Measurements from ENCODE around the gene CBFA2T3. TPM values are rescaled to one million over a fixed set of nuclear protein-coding genes. Genes with fewer than 3 reads are reported as not detected.

Gene CBFA2T3
- total and polyA plus RNA-seq, 2 of the 8 experiments (the other 6 are each of a cell fraction or from before 2014, with no cell fraction given) = 0.51 to 1.3 TPM

DNA sequence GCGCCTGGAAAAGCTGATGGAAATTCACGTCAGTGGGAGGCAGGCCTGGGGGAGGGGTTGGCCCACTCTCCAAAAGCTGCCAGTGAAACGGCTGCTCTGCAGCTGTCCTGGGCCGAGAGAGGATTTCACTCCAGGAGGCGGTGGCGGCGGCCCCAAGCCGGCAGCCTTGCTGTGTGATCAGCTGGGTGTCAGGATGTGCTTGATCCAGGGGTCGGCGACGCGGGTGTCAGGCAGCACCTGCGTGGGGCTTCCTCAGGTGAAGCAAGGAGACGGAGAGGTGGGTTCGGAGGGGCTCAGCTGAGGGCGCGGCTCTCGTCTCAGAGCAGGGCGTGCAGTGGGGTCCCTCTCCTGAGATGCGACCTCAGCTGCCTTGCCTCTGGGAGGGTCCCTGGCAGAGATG, 7.0 kb downstream of the CBFA2T3 start (continued):
- TF ChIP-seq, protein P1, sequence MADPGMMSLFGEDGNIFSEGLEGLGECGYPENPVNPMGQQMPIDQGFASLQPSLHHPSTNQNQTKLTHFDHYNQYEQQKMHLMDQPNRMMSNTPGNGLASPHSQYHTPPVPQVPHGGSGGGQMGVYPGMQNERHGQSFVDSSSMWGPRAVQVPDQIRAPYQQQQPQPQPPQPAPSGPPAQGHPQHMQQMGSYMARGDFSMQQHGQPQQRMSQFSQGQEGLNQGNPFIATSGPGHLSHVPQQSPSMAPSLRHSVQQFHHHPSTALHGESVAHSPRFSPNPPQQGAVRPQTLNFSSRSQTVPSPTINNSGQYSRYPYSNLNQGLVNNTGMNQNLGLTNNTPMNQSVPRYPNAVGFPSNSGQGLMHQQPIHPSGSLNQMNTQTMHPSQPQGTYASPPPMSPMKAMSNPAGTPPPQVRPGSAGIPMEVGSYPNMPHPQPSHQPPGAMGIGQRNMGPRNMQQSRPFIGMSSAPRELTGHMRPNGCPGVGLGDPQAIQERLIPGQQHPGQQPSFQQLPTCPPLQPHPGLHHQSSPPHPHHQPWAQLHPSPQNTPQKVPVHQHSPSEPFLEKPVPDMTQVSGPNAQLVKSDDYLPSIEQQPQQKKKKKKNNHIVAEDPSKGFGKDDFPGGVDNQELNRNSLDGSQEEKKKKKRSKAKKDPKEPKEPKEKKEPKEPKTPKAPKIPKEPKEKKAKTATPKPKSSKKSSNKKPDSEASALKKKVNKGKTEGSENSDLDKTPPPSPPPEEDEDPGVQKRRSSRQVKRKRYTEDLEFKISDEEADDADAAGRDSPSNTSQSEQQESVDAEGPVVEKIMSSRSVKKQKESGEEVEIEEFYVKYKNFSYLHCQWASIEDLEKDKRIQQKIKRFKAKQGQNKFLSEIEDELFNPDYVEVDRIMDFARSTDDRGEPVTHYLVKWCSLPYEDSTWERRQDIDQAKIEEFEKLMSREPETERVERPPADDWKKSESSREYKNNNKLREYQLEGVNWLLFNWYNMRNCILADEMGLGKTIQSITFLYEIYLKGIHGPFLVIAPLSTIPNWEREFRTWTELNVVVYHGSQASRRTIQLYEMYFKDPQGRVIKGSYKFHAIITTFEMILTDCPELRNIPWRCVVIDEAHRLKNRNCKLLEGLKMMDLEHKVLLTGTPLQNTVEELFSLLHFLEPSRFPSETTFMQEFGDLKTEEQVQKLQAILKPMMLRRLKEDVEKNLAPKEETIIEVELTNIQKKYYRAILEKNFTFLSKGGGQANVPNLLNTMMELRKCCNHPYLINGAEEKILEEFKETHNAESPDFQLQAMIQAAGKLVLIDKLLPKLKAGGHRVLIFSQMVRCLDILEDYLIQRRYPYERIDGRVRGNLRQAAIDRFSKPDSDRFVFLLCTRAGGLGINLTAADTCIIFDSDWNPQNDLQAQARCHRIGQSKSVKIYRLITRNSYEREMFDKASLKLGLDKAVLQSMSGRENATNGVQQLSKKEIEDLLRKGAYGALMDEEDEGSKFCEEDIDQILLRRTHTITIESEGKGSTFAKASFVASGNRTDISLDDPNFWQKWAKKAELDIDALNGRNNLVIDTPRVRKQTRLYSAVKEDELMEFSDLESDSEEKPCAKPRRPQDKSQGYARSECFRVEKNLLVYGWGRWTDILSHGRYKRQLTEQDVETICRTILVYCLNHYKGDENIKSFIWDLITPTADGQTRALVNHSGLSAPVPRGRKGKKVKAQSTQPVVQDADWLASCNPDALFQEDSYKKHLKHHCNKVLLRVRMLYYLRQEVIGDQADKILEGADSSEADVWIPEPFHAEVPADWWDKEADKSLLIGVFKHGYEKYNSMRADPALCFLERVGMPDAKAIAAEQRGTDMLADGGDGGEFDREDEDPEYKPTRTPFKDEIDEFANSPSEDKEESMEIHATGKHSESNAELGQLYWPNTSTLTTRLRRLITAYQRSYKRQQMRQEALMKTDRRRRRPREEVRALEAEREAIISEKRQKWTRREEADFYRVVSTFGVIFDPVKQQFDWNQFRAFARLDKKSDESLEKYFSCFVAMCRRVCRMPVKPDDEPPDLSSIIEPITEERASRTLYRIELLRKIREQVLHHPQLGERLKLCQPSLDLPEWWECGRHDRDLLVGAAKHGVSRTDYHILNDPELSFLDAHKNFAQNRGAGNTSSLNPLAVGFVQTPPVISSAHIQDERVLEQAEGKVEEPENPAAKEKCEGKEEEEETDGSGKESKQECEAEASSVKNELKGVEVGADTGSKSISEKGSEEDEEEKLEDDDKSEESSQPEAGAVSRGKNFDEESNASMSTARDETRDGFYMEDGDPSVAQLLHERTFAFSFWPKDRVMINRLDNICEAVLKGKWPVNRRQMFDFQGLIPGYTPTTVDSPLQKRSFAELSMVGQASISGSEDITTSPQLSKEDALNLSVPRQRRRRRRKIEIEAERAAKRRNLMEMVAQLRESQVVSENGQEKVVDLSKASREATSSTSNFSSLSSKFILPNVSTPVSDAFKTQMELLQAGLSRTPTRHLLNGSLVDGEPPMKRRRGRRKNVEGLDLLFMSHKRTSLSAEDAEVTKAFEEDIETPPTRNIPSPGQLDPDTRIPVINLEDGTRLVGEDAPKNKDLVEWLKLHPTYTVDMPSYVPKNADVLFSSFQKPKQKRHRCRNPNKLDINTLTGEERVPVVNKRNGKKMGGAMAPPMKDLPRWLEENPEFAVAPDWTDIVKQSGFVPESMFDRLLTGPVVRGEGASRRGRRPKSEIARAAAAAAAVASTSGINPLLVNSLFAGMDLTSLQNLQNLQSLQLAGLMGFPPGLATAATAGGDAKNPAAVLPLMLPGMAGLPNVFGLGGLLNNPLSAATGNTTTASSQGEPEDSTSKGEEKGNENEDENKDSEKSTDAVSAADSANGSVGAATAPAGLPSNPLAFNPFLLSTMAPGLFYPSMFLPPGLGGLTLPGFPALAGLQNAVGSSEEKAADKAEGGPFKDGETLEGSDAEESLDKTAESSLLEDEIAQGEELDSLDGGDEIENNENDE (IDR thresholded peaks at IDR 0.05; ENCODE audit: insufficient replicate concordance, low read length) = no peak
- no peak for TF ChIP-seq CHD2 (IDR thresholded peaks at IDR 0.05; ENCODE audit: low read length)
- TF ChIP-seq KDM5A (IDR thresholded peaks at IDR 0.05; ENCODE audit: low read length) = no peak
- TF ChIP-seq KDM4A (IDR thresholded peaks at IDR 0.05; ENCODE audit: low read depth, low read length, severe bottlenecking) = no peak
- no peak for TF ChIP-seq POLR2AphosphoS5 (IDR thresholded peaks at IDR 0.05; ENCODE audit: low read depth, low read length)
- TF ChIP-seq EGR1 (IDR thresholded peaks at IDR 0.05; ENCODE audit: borderline replicate concordance, low read depth, low read length) = no peak
- no peak for TF ChIP-seq TAF1 (IDR thresholded peaks at IDR 0.05; ENCODE audit: low read depth, low read length)
- TF ChIP-seq NRF1 (IDR thresholded peaks at IDR 0.05; ENCODE audit: low read depth, low read length) = no peak
- TF ChIP-seq BCL11A (IDR thresholded peaks at IDR 0.05; ENCODE audit: low read depth in 2 of 2, low read length in 2 of 2) = no peak
- TF ChIP-seq GABPA (IDR thresholded peaks at IDR 0.05; ENCODE audit: borderline replicate concordance, insufficient read depth, low read length) = no peak
- no peak for TF ChIP-seq SAP30 (IDR thresholded peaks at IDR 0.05; ENCODE audit: insufficient read depth, insufficient replicate concordance, low read length)
